Liver (tissue), 9 donors: ENCODE data around the gene YTHDC1. TPM values are rescaled to one million over a fixed set of nuclear protein-coding genes. Genes with fewer than 3 reads are reported as not detected.

ENCODE experiments used
- DNase-seq: peaks from one replicate; pipeline ENCODE4 v3.0.0-alpha.2; 2017; ENCODE audit warnings: low spot score
- H3K27ac ChIP-seq, 2 donors: one replicate each; pipeline ENCODE4 v1.7.0; 2013; ENCODE audit warnings: inconsistent platforms in 2 of 2, low read length in 2 of 2, control low read depth in 1 of 2, low read depth in 1 of 2, mild to moderate bottlenecking in 1 of 2
- H3K27me3 ChIP-seq, 4 donors: one replicate each; pipeline versions ENCODE4 v1.6.1 to v1.7.0; 2013; ENCODE audit warnings: low read length in 3 of 4, inconsistent platforms in 1 of 4, mild to moderate bottlenecking in 1 of 4, moderate library complexity in 1 of 4; ENCODE audit not compliant: control insufficient read depth in 4 of 4, insufficient read depth in 4 of 4
- H3K36me3 ChIP-seq, 4 donors: one replicate each; pipeline versions ENCODE4 v1.6.1 to v1.7.0; 2013; ENCODE audit warnings: low read length in 3 of 4, mild to moderate bottlenecking in 3 of 4, low read depth in 1 of 4, moderate library complexity in 1 of 4; ENCODE audit not compliant: control insufficient read depth in 4 of 4, insufficient read depth in 3 of 4
- H3K4me1 ChIP-seq, 4 donors: one replicate each; pipeline versions ENCODE4 v1.6.1 to v1.7.0; 2013; ENCODE audit warnings: low read length in 3 of 4, mild to moderate bottlenecking in 3 of 4, moderate library complexity in 1 of 4; ENCODE audit not compliant: control insufficient read depth in 4 of 4, insufficient read depth in 4 of 4
- H3K4me3 ChIP-seq, 3 donors: one replicate each; pipeline versions ENCODE4 v1.6.1 to v1.7.0; 2013; ENCODE audit warnings: low read length in 3 of 3, control low read depth in 1 of 3, low read depth in 1 of 3, mild to moderate bottlenecking in 1 of 3
- H3K9ac ChIP-seq, 2 donors: one replicate each; pipeline ENCODE4 v1.7.0; 2013; ENCODE audit warnings: low read length in 2 of 2, mild to moderate bottlenecking in 2 of 2, moderate library complexity in 2 of 2, control low read depth in 1 of 2, low read depth in 1 of 2
- H3K9me3 ChIP-seq, 4 donors: one replicate each; pipeline versions ENCODE4 v1.6.1 to v1.7.0; 2013; ENCODE audit warnings: low read length in 3 of 4; ENCODE audit not compliant: control insufficient read depth in 4 of 4
- CTCF ChIP-seq: fragments of 150-350 bp; IDR thresholded peaks from 2 replicates; pipeline ENCODE4 v1.5.1; 2017; ENCODE audit warnings: improper control_type of control experiment, low read depth, low read length; ENCODE audit not compliant: missing input control
- EGR1 ChIP-seq, 2 donors: IDR thresholded peaks; 2 replicates each; pipeline ENCODE4 v1.6.1; 2016 to 2018; ENCODE audit warnings: antibody characterized with exemption in 2 of 2, low read depth in 2 of 2
- FOXA1 ChIP-seq: IDR thresholded peaks from 2 replicates; pipeline ENCODE4 v1.6.1; 2016; ENCODE audit warnings: antibody characterized with exemption
- FOXA2 ChIP-seq: IDR thresholded peaks from 2 replicates; pipeline ENCODE4 v1.6.1; 2016; ENCODE audit warnings: antibody characterized with exemption
- GABPA ChIP-seq, 2 donors: IDR thresholded peaks in 1 of 2; conservative IDR thresholded peaks in 1 of 2; 2 replicates each; pipeline ENCODE4 v1.6.1; 2016; ENCODE audit warnings: antibody characterized with exemption in 2 of 2, mild to moderate bottlenecking in 1 of 2, moderate library complexity in 1 of 2
- HNF4A ChIP-seq, 2 donors: conservative IDR thresholded peaks; 2 replicates each; pipeline ENCODE4 v1.6.1; 2016; ENCODE audit warnings: antibody characterized with exemption in 2 of 2, mild to moderate bottlenecking in 2 of 2
- JUND ChIP-seq, 2 donors: IDR thresholded peaks; 2 replicates each; pipeline ENCODE4 v1.6.1; 2016; ENCODE audit warnings: antibody characterized with exemption in 2 of 2
- NR2F2 ChIP-seq: IDR thresholded peaks from 2 replicates; pipeline ENCODE4 v1.6.1; 2016; ENCODE audit warnings: antibody characterized with exemption
- RAD21 ChIP-seq, 2 donors: IDR thresholded peaks; 2 replicates each; pipeline ENCODE4 v1.6.1; 2016; ENCODE audit warnings: antibody characterized with exemption in 2 of 2, mild to moderate bottlenecking in 2 of 2
- RXRA ChIP-seq, 2 donors: IDR thresholded peaks; 2 replicates each; pipeline ENCODE4 v1.6.1; 2017 to 2018; ENCODE audit warnings: antibody characterized with exemption in 2 of 2, mild to moderate bottlenecking in 1 of 2
- SP1 ChIP-seq: IDR thresholded peaks from 2 replicates; pipeline ENCODE4 v1.6.1; 2018; ENCODE audit warnings: antibody characterized with exemption, mild to moderate bottlenecking
- TAF1 ChIP-seq: conservative IDR thresholded peaks from 2 replicates; pipeline ENCODE4 v1.6.1; 2016; ENCODE audit warnings: antibody characterized with exemption, mild to moderate bottlenecking
- YY1 ChIP-seq: IDR thresholded peaks from 2 replicates; pipeline ENCODE4 v1.6.1; 2016; ENCODE audit warnings: antibody characterized with exemption, mild to moderate bottlenecking
- WGBS: extraction: QIAGEN DNeasy Blood & Tissue Kit; methylation state at CpG from one replicate; pipeline ENCODE4 v1.1.7; 2013; 5-methylcytosine and 5-hydroxymethylcytosine counted together
- polyA plus RNA-seq, 2 donors: library from polyadenylated mRNA; stranded (reverse) in 1 of 2; unstranded in 1 of 2; fragments of 200-250 nt in 1 of 2; fragments of >200 nt in 1 of 2; fragmentation: Nextera tagmentation in 1 of 2; extraction: Ambion mirVana in 1 of 2; gene quantifications; one replicate each; pipeline versions ENCODE4 v1.2.1 to v1.2.3, GENCODE V29; 2013 to 2015
- total RNA-seq, 2 donors: library from RNA; depleted of rRNA; stranded (reverse); fragments of >200 nt; gene quantifications; one replicate each; pipeline ENCODE4 v1.2.3, GENCODE V29; 2014
- TF ChIP-seq, protein P1 (sequence below): IDR thresholded peaks from 2 replicates; pipeline ENCODE4 v1.6.1; 2016; ENCODE audit warnings: antibody characterized with exemption
- TF ChIP-seq, protein P2 (sequence below): IDR thresholded peaks from 2 replicates; pipeline ENCODE4 v1.6.1; 2016; ENCODE audit warnings: antibody characterized with exemption, mild to moderate bottlenecking
- TF ChIP-seq, protein P3 (sequence below): IDR thresholded peaks from 2 replicates; pipeline ENCODE4 v1.6.1; 2016; ENCODE audit warnings: antibody characterized with exemption
- TF ChIP-seq, protein P4 (sequence below): IDR thresholded peaks from 2 replicates; pipeline ENCODE4 v1.6.1; 2016; ENCODE audit warnings: antibody characterized with exemption
- donor health status: healthy.
- donor health status: healthy.
- donor health status: healthy.
- donor health status: healthy.
- donor health status: healthy.

Gene YTHDC1
- total and polyA plus RNA-seq, 4 donors = 15.5 to 30.3 (median 22.9) TPM

DNA sequence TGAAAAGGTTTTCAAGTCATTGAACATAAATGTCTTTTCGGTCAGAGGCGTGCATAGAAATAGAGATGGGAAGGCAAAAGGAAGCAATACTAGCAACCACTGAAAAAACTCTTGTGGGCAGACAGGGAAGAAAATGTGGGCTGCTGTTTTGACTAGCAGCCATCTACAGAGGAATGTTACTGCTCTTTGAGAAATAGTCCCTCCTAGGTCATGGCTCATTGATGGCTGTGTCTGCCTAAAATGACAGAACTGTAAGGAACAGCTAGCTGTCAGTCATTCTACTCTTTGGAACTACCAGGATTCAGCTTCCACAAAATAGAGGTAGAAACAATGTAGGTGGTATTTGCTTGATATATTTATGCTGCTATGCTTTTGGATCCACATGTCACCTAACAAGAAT, 77.5 kb downstream of the YTHDC1 start:
- Histone ChIP-seq H3K27ac (no peak overlapping the region), H3K36me3 (no peaks in the 10 kb centered on the region), H3K9me3 (no peaks in the 10 kb centered on the region), H3K4me3 (peak overlapping the region in 1 of 3 donors; percentile 28), H3K4me1 (no peaks in the 10 kb centered on the region), H3K27me3 (no peaks in the 10 kb centered on the region), H3K9ac (no peak overlapping the region)
- DNase-seq = no peak
- WGBS = 44% methylated on average over 2 of the region's 2 CpGs
- TF ChIP-seq, protein P1, sequence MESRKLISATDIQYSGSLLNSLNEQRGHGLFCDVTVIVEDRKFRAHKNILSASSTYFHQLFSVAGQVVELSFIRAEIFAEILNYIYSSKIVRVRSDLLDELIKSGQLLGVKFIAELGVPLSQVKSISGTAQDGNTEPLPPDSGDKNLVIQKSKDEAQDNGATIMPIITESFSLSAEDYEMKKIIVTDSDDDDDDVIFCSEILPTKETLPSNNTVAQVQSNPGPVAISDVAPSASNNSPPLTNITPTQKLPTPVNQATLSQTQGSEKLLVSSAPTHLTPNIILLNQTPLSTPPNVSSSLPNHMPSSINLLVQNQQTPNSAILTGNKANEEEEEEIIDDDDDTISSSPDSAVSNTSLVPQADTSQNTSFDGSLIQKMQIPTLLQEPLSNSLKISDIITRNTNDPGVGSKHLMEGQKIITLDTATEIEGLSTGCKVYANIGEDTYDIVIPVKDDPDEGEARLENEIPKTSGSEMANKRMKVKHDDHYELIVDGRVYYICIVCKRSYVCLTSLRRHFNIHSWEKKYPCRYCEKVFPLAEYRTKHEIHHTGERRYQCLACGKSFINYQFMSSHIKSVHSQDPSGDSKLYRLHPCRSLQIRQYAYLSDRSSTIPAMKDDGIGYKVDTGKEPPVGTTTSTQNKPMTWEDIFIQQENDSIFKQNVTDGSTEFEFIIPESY = no peak
- TF ChIP-seq, protein P2, sequence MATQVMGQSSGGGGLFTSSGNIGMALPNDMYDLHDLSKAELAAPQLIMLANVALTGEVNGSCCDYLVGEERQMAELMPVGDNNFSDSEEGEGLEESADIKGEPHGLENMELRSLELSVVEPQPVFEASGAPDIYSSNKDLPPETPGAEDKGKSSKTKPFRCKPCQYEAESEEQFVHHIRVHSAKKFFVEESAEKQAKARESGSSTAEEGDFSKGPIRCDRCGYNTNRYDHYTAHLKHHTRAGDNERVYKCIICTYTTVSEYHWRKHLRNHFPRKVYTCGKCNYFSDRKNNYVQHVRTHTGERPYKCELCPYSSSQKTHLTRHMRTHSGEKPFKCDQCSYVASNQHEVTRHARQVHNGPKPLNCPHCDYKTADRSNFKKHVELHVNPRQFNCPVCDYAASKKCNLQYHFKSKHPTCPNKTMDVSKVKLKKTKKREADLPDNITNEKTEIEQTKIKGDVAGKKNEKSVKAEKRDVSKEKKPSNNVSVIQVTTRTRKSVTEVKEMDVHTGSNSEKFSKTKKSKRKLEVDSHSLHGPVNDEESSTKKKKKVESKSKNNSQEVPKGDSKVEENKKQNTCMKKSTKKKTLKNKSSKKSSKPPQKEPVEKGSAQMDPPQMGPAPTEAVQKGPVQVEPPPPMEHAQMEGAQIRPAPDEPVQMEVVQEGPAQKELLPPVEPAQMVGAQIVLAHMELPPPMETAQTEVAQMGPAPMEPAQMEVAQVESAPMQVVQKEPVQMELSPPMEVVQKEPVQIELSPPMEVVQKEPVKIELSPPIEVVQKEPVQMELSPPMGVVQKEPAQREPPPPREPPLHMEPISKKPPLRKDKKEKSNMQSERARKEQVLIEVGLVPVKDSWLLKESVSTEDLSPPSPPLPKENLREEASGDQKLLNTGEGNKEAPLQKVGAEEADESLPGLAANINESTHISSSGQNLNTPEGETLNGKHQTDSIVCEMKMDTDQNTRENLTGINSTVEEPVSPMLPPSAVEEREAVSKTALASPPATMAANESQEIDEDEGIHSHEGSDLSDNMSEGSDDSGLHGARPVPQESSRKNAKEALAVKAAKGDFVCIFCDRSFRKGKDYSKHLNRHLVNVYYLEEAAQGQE = no peak
- TF ChIP-seq FOXA2 (no peak), JUND (IDR thresholded peaks at IDR 0.05) (no peak), GABPA (IDR thresholded peaks at IDR 0.05 in 1 of 2, conservative IDR thresholded peaks at IDR 0.05 in 1 of 2) (no peak), CTCF (no peak), RXRA (IDR thresholded peaks at IDR 0.05) (no peak), TAF1 (no peak), NR2F2 (no peak), YY1 (no peak), HNF4A (conservative IDR thresholded peaks at IDR 0.05) (no peak), RAD21 (IDR thresholded peaks at IDR 0.05) (no peak), EGR1 (IDR thresholded peaks at IDR 0.05; ENCODE audit: low read depth in 2 of 2) (no peak), SP1 (no peak), FOXA1 (no peak)
- TF ChIP-seq, protein P3, sequence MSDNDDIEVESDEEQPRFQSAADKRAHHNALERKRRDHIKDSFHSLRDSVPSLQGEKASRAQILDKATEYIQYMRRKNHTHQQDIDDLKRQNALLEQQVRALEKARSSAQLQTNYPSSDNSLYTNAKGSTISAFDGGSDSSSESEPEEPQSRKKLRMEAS = no peak
- TF ChIP-seq, protein P4, sequence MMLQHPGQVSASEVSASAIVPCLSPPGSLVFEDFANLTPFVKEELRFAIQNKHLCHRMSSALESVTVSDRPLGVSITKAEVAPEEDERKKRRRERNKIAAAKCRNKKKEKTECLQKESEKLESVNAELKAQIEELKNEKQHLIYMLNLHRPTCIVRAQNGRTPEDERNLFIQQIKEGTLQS = no peak
